ENCODE results near the gene ALPK3. TPM values are rescaled to one million over a fixed set of nuclear protein-coding genes. Genes with fewer than 3 reads are reported as not detected.

Gene ALPK3
- total and polyA plus RNA-seq, 10 of the 15 experiments (the other 5 are each of a cell fraction or from before 2014, with no cell fraction given): under 0.01 to 0.05 (median 0.02) TPM; not detected in 6

- Histone ChIP-seq H3K4me2 (ENCODE audit: control insufficient read depth, insufficient read depth) (no peak overlapping the region), H3K27me3 (replicated peaks in 1 of 2; ENCODE audit: control insufficient read depth in 2 of 2, insufficient read depth in 2 of 2, low read length in 1 of 2) (no peaks in the 10 kb centered on the region), H3K9ac (ENCODE audit: control insufficient read depth, insufficient read depth, low read length) (no peak overlapping the region), H3K9me3 (replicated peaks; ENCODE audit: control insufficient read depth, insufficient read depth, low read length) (no peaks in the 10 kb centered on the region), H3K79me2 (ENCODE audit: control insufficient read depth, insufficient read depth, low read length) (no peaks in the 10 kb centered on the region), H2AFZ (ENCODE audit: control insufficient read depth, low read depth, low read length) (no peak overlapping the region), H3K4me1 (ENCODE audit: control insufficient read depth, insufficient read depth, low read length) (peaks cover 3% of the 10 kb centered on the region; the same call in 1 of the 2 replicates), H3K27ac (ENCODE audit: control insufficient read depth, insufficient read depth) (no peak overlapping the region), H3K4me3 (no peak overlapping the region), H3K36me3 (ENCODE audit: control insufficient read depth in 2 of 2, insufficient read depth in 2 of 2, low read length in 1 of 2) (no peaks in the 10 kb centered on the region), H4K20me1 (ENCODE audit: control insufficient read depth, insufficient read depth) (no peaks in the 10 kb centered on the region)
- ATAC-seq (no peak), FAIRE-seq (no peak), DNase-seq (ENCODE audit: low read depth, low spot score) (no peak)
- intact Hi-C loops (cut with micrococcal nuclease; ENCODE audit: unreplicated experiment) (no loop called here), in situ Hi-C loops (cut with MboI) (no loop called here)
- SMC1A ChIA-PET (ENCODE audit: uncharacterized antibody, unreplicated experiment): no interaction called here
- peak; percentile 15 for TF ChIP-seq BCL3 (IDR thresholded peaks at IDR 0.05; ENCODE audit: borderline replicate concordance, insufficient read depth, low read depth, low read length, poor library complexity, severe bottlenecking)
- no peak for TF ChIP-seq POU2F2 (IDR thresholded peaks at IDR 0.05; ENCODE audit: borderline replicate concordance, low read depth, low read length)
- 43% methylated on average over 14 of the region's 14 CpGs for WGBS (ENCODE audit: insufficient coverage, insufficient replicate concordance, low lambda C conversion rate, missing lambda C conversion rate)
- POLR2A ChIA-PET: no interaction called here
- RAD21 ChIA-PET (ENCODE audit: unreplicated experiment): no interaction called here
- BruUV-seq (replicated peaks): no TSS peak
- CTCF ChIA-PET: interaction anchor here (0.6 to 1.3 kb wide), 2 partner anchors 9 to 42 kb away, joined by 3 read pairs; no protein-coding TSS in a partner anchor
Observed at GRCh38 chr15:84886211-84886983, 69.2 kb downstream of the ALPK3 start.

- no peaks in the 10 kb centered on the region for H4K20me1 ChIP-seq (ENCODE audit: control insufficient read depth, insufficient read depth)
- H3K27ac ChIP-seq (ENCODE audit: control insufficient read depth, insufficient read depth): no peak overlapping the region
- CTCF ChIA-PET: interaction anchor here (0.6 to 1.3 kb wide), 2 partner anchors 10 to 41 kb away, joined by 3 read pairs; no protein-coding TSS in a partner anchor
- H3K36me3 ChIP-seq (ENCODE audit: control insufficient read depth in 2 of 2, insufficient read depth in 2 of 2, low read length in 1 of 2): no peaks in the 10 kb centered on the region
- WGBS (ENCODE audit: insufficient coverage, insufficient replicate concordance, low lambda C conversion rate, missing lambda C conversion rate): 5% methylated on average over 1 of the region's 1 CpG
- no peak overlapping the region for H2AFZ ChIP-seq (ENCODE audit: control insufficient read depth, low read depth, low read length)
- H3K4me2 ChIP-seq (ENCODE audit: control insufficient read depth, insufficient read depth): no peak overlapping the region
- peaks cover 3% of the 10 kb centered on the region; the same call in 1 of the 2 replicates for H3K4me1 ChIP-seq (ENCODE audit: control insufficient read depth, insufficient read depth, low read length)
- no peaks in the 10 kb centered on the region for H3K9me3 ChIP-seq (replicated peaks; ENCODE audit: control insufficient read depth, insufficient read depth, low read length)
- H3K4me3 ChIP-seq: no peak overlapping the region
- ATAC-seq (no peak), FAIRE-seq (no peak), DNase-seq (ENCODE audit: low read depth, low spot score) (no peak)
- H3K79me2 ChIP-seq (ENCODE audit: control insufficient read depth, insufficient read depth, low read length): no peaks in the 10 kb centered on the region
- no TSS peak for BruUV-seq (replicated peaks)
- in situ Hi-C loops (cut with MboI): no loop called here
- no peak overlapping the region for H3K9ac ChIP-seq (ENCODE audit: control insufficient read depth, insufficient read depth, low read length)
- SMC1A ChIA-PET (ENCODE audit: uncharacterized antibody, unreplicated experiment): no interaction called here
- no peaks in the 10 kb centered on the region for H3K27me3 ChIP-seq (replicated peaks in 1 of 2; ENCODE audit: control insufficient read depth in 2 of 2, insufficient read depth in 2 of 2, low read length in 1 of 2)
- POLR2A ChIA-PET: no interaction called here
- intact Hi-C loops (cut with micrococcal nuclease; ENCODE audit: unreplicated experiment): no loop called here
- RAD21 ChIA-PET (ENCODE audit: unreplicated experiment): no interaction called here
- no peak for TF ChIP-seq ASH2L (IDR thresholded peaks at IDR 0.05; ENCODE audit: borderline replicate concordance, low read depth)
- TF ChIP-seq MTA3 (IDR thresholded peaks at IDR 0.05; ENCODE audit: borderline replicate concordance, low read length): no peak
- TF ChIP-seq, protein P1, sequence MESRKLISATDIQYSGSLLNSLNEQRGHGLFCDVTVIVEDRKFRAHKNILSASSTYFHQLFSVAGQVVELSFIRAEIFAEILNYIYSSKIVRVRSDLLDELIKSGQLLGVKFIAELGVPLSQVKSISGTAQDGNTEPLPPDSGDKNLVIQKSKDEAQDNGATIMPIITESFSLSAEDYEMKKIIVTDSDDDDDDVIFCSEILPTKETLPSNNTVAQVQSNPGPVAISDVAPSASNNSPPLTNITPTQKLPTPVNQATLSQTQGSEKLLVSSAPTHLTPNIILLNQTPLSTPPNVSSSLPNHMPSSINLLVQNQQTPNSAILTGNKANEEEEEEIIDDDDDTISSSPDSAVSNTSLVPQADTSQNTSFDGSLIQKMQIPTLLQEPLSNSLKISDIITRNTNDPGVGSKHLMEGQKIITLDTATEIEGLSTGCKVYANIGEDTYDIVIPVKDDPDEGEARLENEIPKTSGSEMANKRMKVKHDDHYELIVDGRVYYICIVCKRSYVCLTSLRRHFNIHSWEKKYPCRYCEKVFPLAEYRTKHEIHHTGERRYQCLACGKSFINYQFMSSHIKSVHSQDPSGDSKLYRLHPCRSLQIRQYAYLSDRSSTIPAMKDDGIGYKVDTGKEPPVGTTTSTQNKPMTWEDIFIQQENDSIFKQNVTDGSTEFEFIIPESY (IDR thresholded peaks at IDR 0.05): no peak
- TF ChIP-seq ATF2 (IDR thresholded peaks at IDR 0.05; ENCODE audit: low read length): no peak
- TF ChIP-seq HCFC1 (IDR thresholded peaks at IDR 0.05; ENCODE audit: low read length): no peak
- no peak for TF ChIP-seq EZH2 (IDR thresholded peaks at IDR 0.05; ENCODE audit: borderline replicate concordance, control insufficient read depth, low read depth, low read length)
- TF ChIP-seq, protein P2, sequence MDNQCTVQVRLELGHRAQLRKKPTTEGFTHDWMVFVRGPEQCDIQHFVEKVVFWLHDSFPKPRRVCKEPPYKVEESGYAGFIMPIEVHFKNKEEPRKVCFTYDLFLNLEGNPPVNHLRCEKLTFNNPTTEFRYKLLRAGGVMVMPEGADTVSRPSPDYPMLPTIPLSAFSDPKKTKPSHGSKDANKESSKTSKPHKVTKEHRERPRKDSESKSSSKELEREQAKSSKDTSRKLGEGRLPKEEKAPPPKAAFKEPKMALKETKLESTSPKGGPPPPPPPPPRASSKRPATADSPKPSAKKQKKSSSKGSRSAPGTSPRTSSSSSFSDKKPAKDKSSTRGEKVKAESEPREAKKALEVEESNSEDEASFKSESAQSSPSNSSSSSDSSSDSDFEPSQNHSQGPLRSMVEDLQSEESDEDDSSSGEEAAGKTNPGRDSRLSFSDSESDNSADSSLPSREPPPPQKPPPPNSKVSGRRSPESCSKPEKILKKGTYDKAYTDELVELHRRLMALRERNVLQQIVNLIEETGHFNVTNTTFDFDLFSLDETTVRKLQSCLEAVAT (IDR thresholded peaks at IDR 0.05): no peak
- TF ChIP-seq NR2C1 (IDR thresholded peaks at IDR 0.05): no peak
Observed at GRCh38 chr15:84886984-84887299, 69.8 kb downstream of the ALPK3 start.

Measured in GM12878 (cell line).